Omental fat pad (tissue), 4 donors: ENCODE measurements around the gene TRMT5. TPM values are rescaled to one million over a fixed set of nuclear protein-coding genes. Genes with fewer than 3 reads are reported as not detected.

Experiments
- ATAC-seq: fragments of 150-250 bp; one replicate; pipeline ENCODE4 v1.9.1; 2016; ENCODE audit warnings: mild to moderate bottlenecking, moderate library complexity; ENCODE audit not compliant: low FRiP score
- DNase-seq: peaks from one replicate; pipeline ENCODE4 v3.0.0-alpha.2; 2019; ENCODE audit warnings: low spot score
- CTCF ChIP-seq, 3 donors: fragments of 450-650 bp; IDR thresholded peaks; one replicate each; pipeline ENCODE4 v1.5.1; 2016 to 2017; ENCODE audit warnings: antibody characterized with exemption in 3 of 3, mild to moderate bottlenecking in 3 of 3, moderate library complexity in 2 of 3
- total RNA-seq, 4 donors: library from RNA; depleted of rRNA; stranded (reverse); fragments of >200 nt; gene quantifications; one replicate each; pipeline ENCODE4 v1.1.0, GENCODE V29; 2016

Gene TRMT5
- total RNA-seq, 4 donors from 2014 or later: 5.6 to 21.1 (median 13.3) TPM

- no peak for TF ChIP-seq CTCF (IDR thresholded peaks at IDR 0.05)
- DNase-seq (no peak), ATAC-seq (no peak)
These were observed 29.0 kb downstream of the TRMT5 start for GRCh38 chr14:60951776-60952435.

GRCh38 chr14:60946773-60947172, 34.1 kb downstream of the TRMT5 start:
- ATAC-seq (no peak), DNase-seq (no peak)
- no peak for TF ChIP-seq CTCF (IDR thresholded peaks at IDR 0.05)

- DNase-seq (no peak), ATAC-seq (no peak)
- no peak for TF ChIP-seq CTCF (IDR thresholded peaks at IDR 0.05)
These were observed 34.9 kb downstream of the TRMT5 start for GRCh38 chr14:60945984-60946383.

- DNase-seq (no peak), ATAC-seq (no peak)
- TF ChIP-seq CTCF (IDR thresholded peaks at IDR 0.05): no peak
These were observed 36.7 kb downstream of the TRMT5 start for GRCh38 chr14:60944204-60944603.

- DNase-seq (no peak), ATAC-seq (no peak)
- no peak for TF ChIP-seq CTCF (IDR thresholded peaks at IDR 0.05)
These were observed 37.2 kb downstream of the TRMT5 start for GRCh38 chr14:60943637-60944032.

DNA sequence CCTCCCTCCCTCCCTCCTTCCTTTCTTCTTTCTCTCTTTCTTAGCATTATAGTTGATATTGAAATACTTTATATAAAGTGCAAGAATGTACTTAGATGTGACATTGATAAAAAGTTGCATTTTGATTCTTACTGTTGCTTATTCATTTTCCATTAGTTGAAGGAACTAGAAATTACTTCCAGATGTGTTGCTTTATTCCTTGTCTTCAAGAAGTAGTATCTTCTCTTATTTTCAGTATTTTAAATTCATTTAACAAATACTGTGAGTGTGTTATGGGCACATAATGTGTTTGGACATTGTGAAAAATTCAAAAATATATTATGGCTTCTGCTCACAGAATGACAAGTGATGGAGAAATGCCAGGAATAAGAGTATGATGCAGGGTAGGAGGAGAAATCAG, 45.6 kb downstream of the TRMT5 start:
- no peak for TF ChIP-seq CTCF (IDR thresholded peaks at IDR 0.05)
- DNase-seq (no peak), ATAC-seq (no peak)

DNA sequence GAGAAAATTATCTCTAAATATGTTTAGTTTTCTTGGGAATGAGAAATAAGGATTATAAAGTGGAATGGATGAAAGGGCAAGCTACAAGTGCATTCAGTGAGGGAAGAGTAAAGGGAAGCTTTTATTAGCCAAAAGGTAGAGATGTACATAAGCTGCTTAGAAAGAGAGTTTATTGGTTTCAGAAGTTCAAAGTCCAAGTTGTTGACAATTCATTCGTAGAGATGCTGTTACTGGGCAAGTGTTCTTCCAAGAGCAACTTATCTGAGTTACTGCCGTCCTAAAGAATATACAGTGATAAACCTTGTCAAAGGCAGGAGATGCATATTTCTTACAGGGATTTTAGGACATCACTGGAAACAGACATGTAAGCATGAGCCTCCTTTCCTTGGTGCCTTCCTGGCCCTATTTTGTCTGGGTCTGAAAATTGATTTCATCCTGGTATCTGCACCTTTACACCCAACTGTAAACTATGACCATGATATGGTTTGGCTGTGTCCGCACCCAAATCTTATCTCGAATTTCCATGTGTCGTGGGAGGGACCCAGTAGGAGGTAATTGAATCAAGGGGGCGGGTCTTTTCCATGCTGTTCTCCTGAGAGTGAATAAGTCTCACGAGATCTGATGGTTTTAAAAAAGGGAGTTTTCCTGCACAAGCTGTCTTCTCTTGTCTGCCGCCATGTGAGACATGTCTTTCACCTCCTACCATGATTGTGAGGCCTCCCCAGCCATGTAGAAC, 46.8 kb downstream of the TRMT5 start:
- ATAC-seq (no peak), DNase-seq (no peak)
- no peak for TF ChIP-seq CTCF (IDR thresholded peaks at IDR 0.05)
